Activated T-cell treated with anti-CD3 and anti-CD28 coated beads for 1 hour (primary cell): ENCODE results near the gene APBA2.
"Not testable (repeated sequence)": the region's sequence is repeated elsewhere in the genome, so short reads cannot be mapped to it uniquely, and the experiment has no call there.

ENCODE experiments used
- DNase-seq: peaks from one replicate; pipeline ENCODE4 v3.0.0-alpha.2; 2020; ENCODE audit warnings: low read depth

APBA2 gene

GRCh38 chr15:28878209-28878608, 7.6 kb upstream of the APBA2 start:
- DNase-seq = no peak

- no peak for DNase-seq
Observed at GRCh38 chr15:28879551-28879950, 6.2 kb upstream of the APBA2 start.

- no peak for DNase-seq
Observed at GRCh38 chr15:28880680-28881079, 5.1 kb upstream of the APBA2 start.

- DNase-seq = no peak
Observed at GRCh38 chr15:28881170-28881569, 4.6 kb upstream of the APBA2 start.

GRCh38 chr15:28881600-28881999, 4.2 kb upstream of the APBA2 start:
- no peak for DNase-seq

GRCh38 chr15:28884151-28884940, 1.4 kb upstream of the APBA2 start:
- DNase-seq = no peak

- DNase-seq = no peak
Observed at GRCh38 chr15:28885128-28885629, 595 bp upstream of the APBA2 start.

GRCh38 chr15:28886431-28887338, 911 bp downstream of the APBA2 start:
- no peak for DNase-seq

- DNase-seq = no peak
Observed at GRCh38 chr15:28887339-28888174, 1.8 kb downstream of the APBA2 start.

GRCh38 chr15:28888302-28888894, 2.6 kb downstream of the APBA2 start:
- DNase-seq = no peak

GRCh38 chr15:28888900-28889299, 3.1 kb downstream of the APBA2 start:
- no peak for DNase-seq

- DNase-seq = no peak
Observed at GRCh38 chr15:28889346-28889745, 3.6 kb downstream of the APBA2 start.

GRCh38 chr15:28889871-28890270, 4.1 kb downstream of the APBA2 start:
- DNase-seq = not testable (repeated sequence)

- not testable (repeated sequence) for DNase-seq
Observed at GRCh38 chr15:28890291-28890690, 4.5 kb downstream of the APBA2 start.

- no peak for DNase-seq
Observed at GRCh38 chr15:28890711-28891495, 5.1 kb downstream of the APBA2 start.

- DNase-seq = no peak
Observed at GRCh38 chr15:28891588-28891987, 5.8 kb downstream of the APBA2 start.

GRCh38 chr15:28892789-28893610, 7.2 kb downstream of the APBA2 start:
- no peak for DNase-seq

- DNase-seq = no peak
Observed at GRCh38 chr15:28894631-28895030, 8.9 kb downstream of the APBA2 start.

GRCh38 chr15:28895146-28895545, 9.4 kb downstream of the APBA2 start:
- no peak for DNase-seq

GRCh38 chr15:28895566-28895965, 9.8 kb downstream of the APBA2 start:
- no peak for DNase-seq
